GM18873 (cell line): ENCODE data around the gene C2CD3.
"Not testable (repeated sequence)": the region's sequence is repeated elsewhere in the genome, so short reads cannot be mapped to it uniquely, and the experiment has no call there.

Experiments used
- ATAC-seq: cut with Tn5 transposase; IDR thresholded peaks from one replicate; pipeline ENCODE4 v1.9.1; 2021; ENCODE audit warnings: mild to moderate bottlenecking, moderate library complexity, moderate number of reproducible peaks; ENCODE audit not compliant: unreplicated experiment, low FRiP score

The C2CD3 gene

DNA sequence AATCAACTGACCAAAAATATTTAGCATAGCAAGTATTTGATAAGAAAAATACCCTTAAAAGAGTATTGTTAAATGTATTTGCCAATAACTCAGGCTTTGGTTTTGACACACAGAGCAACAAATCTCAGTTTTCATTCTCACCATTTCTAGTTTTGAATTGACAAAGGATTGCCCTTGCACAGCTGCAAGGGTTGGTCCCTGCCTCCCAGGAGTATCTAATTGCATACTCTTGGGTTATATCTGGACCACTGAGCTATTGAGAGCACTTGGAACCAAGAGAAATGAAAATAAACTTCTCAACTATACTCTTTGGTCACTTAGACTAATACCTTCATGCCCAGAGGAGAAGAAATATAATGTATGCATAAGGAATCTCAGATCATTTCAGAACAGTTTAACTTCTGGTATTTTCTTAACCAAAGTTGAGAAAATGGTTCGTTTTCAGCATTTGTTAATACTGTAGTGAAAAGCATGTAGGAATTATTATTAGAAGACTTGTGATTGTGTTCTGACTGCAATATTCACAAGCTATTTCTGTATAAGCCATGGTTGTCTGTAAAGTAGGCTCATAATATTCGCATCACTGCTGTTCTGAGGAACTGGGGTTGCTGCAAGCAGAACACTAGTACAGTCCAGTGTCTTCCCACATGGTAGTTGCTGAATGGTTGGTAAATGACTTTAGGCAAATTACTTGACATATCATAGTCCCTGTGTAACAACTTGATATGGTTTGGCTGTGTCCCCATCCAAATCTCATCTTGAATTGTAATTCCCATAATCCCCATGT is 7.9 kb downstream of the C2CD3 start:
- no peak for ATAC-seq

DNA sequence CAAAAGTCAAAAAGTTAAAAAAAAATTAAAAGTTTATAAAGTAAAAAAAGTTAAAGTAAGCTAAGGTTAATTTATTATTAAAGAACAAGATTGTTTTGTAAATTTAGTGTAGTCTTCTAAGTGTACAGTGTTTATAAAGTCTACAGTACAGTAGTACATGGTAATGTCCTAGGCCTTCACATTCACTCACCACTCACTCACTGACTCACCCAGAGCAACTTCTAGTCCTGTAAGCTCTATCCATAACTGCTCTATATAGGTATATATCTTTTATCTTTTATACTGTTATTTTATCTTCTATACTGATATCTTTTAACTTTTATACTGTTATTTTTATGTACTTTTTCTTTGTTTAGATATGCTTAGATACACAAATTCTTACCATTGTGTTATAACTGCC is 11.2 kb downstream of the C2CD3 start:
- ATAC-seq = no peak

DNA sequence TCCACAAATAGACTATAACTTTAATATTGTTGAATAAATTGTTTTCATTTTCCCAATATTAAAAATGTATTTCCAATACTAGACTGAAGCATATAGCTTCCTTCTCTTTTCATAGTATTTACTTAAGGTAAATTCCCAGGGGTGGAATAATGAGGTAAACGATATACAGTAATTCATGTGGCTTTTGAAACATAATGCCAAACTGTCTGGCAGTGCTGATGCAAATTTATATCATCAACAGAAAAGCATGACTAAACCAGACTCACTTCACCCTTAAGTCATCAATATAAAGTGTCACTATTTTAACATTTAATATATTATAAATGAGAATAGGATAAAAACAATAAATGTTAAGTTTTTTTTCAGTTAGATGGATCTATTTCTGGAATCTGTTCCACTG is 13.6 kb downstream of the C2CD3 start:
- no peak for ATAC-seq

DNA sequence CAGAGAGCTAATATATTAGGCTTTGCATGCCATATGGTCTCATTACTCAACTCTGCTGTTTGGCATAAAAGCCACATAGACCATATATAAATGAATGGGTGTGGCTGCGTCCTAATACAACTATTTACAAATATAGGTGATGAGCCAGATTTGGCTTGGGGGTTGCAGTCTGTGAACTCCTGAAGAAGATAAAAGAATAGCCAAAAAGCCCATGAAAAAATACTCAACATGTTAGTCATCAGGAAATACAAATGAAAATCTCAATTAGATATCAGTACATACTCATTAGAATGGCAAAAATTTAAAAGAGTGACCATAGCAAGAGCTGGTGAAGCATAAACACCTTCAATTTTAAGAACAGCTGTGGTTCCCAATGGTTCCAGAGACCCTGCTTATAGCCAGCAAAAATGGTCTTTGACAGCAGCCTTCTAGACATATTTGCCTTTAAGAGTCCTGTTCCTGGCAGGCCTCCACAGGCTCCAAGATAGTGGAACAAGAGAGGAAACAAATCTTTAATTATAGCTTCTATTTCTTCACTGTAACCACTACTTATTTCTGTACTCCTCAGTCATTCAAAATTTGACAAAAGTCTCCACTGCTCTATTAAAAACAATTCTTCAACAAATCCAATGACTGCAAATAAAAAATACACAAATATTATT is 16.1 kb downstream of the C2CD3 start:
- no peak for ATAC-seq

DNA sequence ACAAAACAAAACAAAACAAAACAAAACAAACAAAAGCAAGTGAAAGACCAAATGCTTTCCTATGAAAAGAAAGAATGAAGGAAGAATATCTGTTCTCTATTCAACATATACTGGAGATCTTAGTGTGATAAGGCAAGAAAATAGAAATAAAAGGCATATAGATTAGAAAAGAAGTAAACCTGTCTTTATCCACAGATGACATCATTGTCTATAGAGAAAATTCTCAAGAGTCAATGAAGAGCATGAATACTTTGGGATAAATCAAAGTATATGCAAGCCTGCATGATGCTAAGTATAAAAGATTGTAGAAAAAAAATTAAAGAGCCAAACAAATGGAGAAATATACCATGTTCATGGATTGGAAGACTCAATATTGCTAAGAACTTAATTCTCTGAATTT is 17.6 kb downstream of the C2CD3 start:
- no peak for ATAC-seq

DNA sequence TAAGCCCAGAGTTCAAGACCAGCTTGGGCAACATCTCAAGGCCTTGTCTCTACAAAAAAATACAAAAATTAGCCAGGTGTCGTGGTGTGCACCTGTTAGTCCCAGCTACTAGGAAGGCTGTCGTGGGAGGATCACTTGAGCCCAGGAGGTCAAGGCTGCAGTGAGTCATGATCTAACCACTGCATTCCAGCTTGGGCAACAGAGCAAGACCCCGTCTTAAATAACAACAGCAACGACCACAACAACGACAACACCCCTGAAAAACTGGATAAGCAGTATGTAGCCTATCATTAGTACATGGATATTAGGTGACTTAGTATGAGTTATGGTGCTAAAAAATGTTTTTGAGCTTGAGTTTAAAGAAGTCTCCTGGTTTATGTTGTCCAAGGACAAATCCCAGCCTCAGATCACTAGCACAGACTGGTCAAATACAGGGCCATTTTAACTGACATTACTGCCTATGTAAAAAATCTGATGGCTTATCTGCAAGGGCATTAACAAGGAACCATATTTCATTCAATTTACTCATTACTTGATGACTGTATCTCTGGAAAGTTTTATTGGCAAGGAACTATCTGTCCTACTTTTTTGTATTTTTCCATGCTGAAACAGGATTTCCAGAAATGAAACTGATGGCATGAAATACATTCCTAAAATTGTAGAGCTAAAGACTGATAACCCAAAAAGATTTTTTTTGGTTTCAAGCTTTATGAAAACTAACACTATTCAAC is 23.4 kb downstream of the C2CD3 start:
- no peak for ATAC-seq

DNA sequence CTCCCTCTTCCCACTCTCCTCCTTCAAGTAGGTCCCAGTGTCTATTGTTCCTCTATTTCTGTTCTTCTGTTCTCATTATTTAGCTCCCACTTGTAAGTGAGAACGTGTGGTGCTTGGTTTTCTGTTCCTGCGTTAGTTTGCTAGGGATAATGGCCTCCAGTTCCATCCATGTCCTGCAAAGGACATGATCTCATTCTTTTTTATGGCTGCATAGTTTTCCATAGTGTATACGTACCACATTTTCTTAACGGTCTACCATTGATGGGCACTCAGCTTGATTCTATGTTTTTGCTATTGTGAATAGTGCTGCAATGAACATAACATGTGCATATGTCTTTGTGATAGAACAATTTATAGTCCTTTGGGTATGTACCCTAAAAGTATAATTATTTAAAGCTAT is 26.2 kb downstream of the C2CD3 start:
- ATAC-seq = no peak

DNA sequence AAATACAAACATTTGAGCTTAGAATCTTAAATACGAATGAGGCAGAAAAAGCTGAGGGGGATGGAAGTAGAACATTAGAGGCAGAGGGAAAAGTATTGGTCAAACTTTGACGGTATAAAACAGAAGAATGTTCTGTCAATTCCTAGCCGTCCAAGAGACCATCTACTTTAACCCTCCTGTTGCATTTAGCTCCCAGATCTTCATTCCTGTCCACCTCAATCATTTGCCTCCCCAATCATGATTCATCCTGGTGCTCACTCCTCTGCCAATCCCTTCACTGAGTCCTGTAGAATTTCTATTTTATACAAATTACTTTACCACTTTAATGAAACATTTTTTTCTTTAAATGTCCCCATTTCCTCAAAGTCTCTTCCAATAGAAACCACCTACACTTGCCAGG is 28.2 kb downstream of the C2CD3 start:
- ATAC-seq = no peak

DNA sequence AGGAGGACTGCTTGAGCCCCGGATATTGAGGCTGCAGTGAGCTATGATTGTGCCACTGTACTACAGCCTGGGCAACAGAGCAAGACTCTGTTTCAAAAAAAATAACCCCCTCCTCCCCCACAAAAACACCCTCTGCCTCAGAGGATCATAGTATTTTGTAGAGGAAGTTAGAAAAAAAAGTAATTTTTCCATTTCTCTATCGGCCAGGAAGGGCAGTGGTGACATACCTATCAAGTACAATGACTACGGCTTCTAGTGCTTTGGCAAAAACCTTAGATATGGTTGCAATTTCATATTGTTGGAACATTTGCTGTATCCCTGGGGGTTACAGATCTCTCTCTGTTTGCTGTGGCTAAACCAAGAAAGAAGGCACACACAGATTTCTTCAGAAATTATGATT is 28.9 kb downstream of the C2CD3 start:
- no peak for ATAC-seq

DNA sequence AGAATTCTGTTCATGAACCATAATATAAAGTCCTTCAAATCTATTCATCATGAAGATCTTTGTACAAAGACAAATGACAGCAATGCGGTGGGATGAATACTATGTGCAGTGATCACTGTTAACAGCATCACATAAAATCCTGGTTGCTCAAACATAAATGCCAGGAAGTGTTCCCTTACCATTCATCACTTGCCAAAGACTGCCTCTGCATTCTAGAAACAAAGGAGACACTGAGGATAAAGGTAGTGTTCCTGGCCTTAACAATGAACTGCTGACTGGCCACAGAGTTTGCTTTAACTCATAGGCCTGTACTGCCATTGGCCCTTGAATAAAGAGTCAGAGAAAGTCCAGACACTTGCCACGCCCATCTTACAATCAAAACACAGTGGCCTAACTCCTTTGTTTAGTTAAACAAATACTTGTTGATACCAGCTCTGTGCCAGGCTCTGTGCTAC is 29.5 kb downstream of the C2CD3 start:
- no peak for ATAC-seq

DNA sequence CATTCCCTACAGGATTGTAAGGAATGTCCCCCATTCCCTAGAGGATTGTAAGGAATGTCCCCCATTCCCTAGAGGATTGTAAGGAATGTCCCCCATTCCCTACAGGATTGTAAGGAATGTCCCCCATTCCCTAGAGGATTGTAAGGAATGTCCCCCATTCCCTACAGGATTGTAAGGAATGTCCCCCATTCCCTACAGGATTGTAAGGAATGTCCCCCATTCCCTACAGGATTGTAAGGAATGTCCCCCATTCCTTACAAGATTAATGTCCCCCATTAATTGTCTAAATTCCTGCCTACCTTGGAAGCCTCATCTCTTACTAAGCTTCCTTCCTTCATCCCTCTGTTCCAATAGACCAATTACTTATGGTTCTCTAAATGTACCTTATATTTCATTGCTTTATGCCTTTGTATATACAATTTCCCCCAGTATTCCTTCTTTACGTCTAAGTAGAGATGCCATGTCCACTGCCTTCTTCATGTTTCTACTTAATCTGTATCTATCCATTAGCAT is 30.8 kb downstream of the C2CD3 start:
- ATAC-seq = not testable (repeated sequence)

DNA sequence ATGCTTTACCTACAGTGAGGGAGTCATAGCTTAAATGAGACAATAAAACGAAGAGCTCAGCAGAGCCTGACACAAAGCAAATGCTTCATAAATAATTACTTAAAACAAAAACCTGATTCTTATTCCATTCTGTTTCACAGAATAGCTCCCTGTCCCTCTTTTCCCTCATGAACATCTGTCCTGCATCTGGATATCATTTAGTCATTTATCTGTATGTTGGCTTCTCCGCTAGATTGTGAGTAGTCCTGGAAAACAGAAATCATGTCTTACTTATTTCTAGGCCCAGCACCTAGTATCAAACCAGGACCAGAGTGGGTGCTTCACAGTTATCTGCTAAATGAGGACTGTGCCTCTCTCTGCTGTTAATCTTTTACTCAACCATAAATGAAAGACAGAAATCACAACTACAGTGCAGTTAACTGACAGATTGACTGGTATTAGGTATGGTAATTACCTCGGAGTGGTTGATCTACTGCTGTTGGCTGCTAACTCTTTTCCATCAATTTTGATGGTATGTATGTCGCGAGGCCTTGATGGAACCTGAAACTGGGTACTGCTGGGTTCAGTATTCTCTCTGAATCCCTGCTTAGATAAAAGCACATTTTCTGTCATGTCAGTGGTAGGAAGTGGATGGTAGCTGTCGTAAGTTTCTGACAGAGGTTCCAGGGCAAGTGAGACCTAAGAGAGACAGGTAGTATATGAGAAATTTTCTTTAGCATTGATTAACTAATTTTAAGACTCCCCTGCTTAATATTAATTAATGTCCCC is 31.5 kb downstream of the C2CD3 start:
- ATAC-seq = no peak

DNA sequence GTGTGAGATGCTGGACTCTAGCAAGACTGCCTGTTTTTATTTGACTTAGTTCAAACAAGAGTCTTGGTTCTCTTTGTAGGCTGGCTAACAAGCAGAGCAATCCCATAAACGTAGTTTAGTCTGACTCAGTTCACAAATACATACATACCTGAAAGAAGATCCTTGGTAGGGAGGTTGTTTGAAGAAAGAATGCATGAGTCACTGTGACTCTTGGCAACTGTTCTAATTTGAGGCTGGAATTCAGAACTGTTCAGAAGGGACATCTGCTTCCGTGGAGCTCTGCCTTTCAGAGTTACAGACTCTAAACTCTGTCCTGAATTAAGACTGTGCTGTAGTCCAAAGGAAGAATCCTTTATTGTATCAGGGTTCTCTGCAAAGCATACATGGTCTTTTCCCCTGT is 32.2 kb downstream of the C2CD3 start:
- ATAC-seq = no peak

DNA sequence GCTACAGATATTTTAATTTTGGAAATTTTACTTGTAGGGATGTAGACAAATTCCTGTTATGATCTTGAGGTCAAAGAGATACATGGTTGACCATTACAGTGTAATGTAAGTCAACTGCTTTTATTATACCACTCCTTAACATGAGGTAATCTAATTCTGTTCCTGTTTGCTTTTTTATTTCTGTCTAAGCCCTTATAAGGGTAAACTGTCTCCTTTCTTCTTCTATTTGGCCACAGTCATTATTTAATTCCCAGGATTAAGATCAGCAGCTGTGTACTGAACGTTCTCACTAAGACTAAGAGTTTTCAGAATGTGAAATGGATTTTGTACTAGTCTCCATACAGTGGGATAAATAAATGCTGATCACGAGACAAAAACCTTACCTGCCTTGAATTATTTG is 32.8 kb downstream of the C2CD3 start:
- ATAC-seq = no peak

DNA sequence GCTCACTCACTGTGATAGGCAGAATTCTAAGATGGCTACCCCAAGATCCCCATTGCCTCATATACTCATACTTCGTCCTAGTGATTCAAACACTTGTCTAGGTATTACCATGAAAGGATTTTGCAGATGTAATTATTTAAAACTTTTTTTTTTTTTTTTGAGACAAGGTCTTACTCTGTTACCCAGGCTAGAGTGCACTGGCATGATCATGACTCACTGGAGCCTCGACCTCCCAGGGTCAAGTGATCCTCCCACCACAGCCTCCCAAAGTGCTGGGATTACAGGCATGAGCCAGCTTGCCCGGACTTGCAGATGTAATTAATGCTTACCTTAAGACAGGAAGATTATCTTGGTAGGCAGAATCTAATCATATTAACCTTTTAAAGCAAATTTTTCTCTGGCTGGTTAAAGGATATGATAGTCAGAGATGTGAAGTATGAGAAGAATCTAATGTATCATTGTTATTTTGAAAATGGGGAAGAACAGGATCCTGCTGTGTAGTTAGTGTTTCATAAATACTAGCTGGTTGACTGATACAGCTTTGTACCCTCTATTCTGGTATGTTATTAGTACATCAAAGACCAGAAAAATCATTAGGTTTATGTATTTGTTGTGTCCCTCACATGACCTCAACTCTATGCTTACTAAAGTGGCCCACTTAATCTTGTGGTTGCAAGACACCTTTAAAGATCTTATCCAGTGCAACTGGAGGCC is 35.5 kb downstream of the C2CD3 start:
- no peak for ATAC-seq

DNA sequence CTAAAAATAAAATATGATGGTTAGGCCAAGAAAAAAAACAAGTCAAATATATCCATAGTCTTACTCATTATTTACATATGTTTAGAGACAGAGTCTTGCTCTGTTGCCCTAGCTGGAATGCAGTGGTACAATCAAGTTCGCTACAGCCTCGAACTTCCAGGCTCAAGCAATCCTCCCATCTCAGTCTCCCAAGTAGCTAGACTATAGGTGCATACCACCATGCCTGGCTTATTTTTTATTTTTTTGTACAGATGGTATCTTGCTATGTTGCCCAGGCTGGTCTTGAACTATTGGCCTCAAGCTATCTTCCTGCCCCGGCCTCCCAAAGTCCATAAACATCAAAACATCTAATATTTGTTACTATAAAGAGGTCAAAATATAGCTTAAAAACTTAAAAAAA is 36.1 kb downstream of the C2CD3 start:
- no peak for ATAC-seq

DNA sequence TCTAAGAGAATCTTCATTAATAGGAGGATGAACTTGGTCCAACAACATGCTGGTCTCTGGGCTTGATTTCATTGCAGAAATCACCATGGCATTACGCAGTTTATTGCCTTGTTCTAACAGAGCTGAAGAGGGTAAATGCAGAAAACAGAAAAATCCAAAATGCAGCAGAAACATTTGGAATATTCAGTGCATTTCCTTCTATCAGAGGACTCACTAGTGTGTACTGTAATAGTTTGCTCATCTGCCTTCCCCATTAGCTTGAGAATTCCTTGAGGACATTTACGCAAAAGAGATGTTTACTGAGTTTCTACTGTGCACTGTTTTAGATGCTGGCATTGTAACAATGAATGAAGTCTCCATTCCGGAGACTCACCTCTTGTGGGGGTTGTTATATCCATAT is 37.4 kb downstream of the C2CD3 start:
- no peak for ATAC-seq

DNA sequence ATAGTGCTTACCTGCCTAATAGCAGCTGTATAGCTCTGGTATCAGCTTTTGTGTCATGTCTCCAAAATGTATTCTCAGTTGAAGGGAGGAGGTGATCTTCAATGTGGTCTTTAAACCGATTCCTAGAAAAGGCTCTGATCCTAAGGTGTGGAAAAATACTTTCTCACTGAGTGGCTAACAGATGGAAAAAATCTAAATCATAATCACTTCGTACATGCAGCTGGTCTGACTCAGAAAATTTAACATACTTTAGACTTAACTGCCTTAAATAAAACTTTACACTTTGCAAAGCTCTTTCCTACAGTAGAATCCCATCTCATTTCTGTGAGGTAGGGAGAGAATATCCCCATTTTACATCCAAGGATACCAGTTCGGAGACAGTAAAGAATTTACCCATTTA is 38.0 kb downstream of the C2CD3 start:
- no peak for ATAC-seq

DNA sequence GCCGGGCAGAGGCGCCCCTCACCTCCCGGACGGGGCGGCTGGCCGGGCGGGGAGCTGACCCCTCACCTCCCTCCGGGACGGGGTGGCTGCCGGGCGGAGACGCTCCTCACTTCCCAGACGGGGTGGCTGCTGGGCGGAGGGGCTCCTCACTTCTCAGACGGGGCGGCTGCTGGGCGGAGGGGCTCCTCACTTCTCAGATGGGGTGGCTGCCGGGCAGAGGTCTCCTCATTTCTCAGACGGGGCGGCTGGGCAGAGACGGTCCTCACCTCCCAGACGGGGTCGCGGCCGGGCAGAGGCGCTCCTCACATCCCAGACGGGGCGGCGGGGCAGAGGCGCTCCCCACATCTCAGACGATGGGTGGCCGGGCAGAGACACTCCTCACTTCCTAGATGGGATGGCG is 41.7 kb downstream of the C2CD3 start:
- not testable (repeated sequence) for ATAC-seq

DNA sequence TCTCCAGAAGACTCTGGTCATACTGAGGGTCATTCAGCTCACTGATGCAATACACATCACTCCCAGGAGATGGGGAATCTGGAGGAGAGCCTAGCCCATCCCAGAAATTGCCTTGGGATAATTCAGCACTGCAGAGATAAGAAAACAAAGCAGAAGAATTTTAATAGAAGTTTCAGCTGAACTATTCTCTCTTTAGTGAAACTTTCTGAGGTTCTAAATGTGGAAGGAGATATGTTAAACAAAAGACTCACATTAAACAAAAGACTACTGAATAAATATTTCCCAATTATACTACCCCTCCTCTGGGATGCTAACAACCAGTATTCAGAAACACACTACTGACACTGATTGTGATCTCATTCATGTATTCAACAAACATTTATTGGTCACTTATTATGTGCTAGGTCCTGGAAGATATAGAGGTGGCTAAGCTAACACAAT is 47.8 kb downstream of the C2CD3 start:
- no peak for ATAC-seq
